ENCODE data around the gene TMEM44.
"Not testable (repeated sequence)": the region's sequence is repeated elsewhere in the genome, so short reads cannot be mapped to it uniquely, and the experiment has no call there.

Gene TMEM44

DNA sequence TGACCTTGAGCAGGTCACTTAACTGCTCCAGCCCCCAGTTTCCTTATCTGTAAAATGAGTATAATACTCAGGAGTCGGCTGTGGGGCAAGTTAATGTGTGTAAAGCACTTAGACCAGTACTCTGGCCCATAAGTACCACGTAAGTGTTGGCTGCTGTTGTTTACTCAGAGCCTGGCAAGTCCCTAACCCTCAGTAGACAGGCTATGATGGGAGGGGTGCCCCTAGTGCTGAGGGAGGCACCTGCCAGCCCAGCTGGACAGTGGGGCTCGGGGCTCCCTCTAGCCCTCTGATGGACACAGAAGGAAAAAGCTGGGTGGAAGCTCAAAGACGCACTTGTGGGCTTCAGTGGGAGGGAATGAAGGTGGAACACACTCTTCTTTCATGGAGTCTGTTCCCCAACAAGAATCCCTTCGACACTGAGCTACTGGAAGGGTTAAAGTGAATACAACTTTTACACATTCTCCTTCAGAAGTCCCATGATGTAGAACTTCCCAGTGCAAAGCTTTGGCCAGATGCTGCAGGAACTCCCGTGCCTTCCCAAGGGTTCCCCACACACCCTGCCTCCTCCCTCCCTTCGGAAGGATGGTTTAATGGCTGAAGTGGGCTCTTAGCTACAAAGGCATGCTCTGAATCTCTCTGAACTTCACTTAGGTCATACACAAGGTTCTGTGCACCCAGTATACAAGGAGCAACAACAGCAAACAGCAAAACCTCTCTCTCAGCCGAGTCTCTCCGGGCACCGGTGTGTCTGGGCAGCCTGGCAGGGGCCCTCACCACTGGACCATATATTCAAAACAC, 25.4 kb downstream of the TMEM44 start:
- WGBS (ENCODE audit: insufficient coverage) = 100% methylated on average over 7 of the region's 10 CpGs
- peaks cover 0 to 4% (median 3%) of the 10 kb centered on the region in 4 experiments for H3K4me1 ChIP-seq (ENCODE audit: control extremely low read depth in 1 of 4, control insufficient read depth in 4 of 4, insufficient read depth in 4 of 4, low read length in 3 of 4)
- peaks cover 5 to 40% (median 13%) of the 10 kb centered on the region in 4 experiments for H3K36me3 ChIP-seq (ENCODE audit: control insufficient read depth in 4 of 4, insufficient read depth in 4 of 4, low read length in 3 of 4)
- H3K4me3 ChIP-seq (ENCODE audit: control insufficient read depth in 1 of 7, extremely low read depth in 1 of 7, insufficient read depth in 4 of 7, low read depth in 2 of 7, low read length in 6 of 7) = no peak overlapping the region
- no peaks in the 10 kb centered on the region for H3K27me3 ChIP-seq (replicated peaks in 2 of 5; ENCODE audit: control insufficient read depth in 4 of 5, insufficient read depth in 5 of 5, low read length in 4 of 5)
- H3K27ac ChIP-seq (ENCODE audit: insufficient read depth in 1 of 2, low read depth in 1 of 2, low read length in 2 of 2, poor library complexity in 1 of 2, severe bottlenecking in 2 of 2) = no peak overlapping the region
- POLR2A ChIA-PET = no interaction called here
- no peak for DNase-seq
- CTCF ChIA-PET = interaction anchor here (0.6 to 1.5 kb wide), 4 partner anchors 14 to 225 kb away, joined by 3 to 7 read pairs (median 4); no protein-coding TSS in a partner anchor
- no peaks in the 10 kb centered on the region for H3K9me3 ChIP-seq (ENCODE audit: control extremely low read depth in 1 of 5, control insufficient read depth in 4 of 5, insufficient read depth in 2 of 5, low read depth in 1 of 5, low read length in 4 of 5)

DNA sequence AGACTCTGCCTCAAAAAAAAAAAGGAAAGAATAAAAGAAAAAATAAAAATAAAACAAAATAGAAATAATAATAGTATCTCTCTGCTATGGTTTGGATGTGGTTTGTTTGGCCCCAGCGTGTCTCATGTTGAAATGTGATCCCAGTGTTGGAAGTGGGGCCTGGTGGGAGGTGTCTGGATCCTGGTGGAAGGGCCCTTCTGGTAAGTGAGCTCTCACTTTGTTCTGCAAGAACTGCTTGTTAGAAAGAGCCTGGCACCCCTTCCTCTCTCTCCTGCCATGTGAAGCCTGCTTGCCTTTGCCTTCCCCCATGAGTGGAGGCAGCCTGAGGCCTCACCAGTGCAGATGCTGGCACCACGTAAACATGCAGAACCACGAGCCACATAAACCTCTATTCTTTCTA, 26.3 kb downstream of the TMEM44 start:
- no CpG with 5 or more reads among the region's 3 CpGs for WGBS (ENCODE audit: insufficient coverage)

DNA sequence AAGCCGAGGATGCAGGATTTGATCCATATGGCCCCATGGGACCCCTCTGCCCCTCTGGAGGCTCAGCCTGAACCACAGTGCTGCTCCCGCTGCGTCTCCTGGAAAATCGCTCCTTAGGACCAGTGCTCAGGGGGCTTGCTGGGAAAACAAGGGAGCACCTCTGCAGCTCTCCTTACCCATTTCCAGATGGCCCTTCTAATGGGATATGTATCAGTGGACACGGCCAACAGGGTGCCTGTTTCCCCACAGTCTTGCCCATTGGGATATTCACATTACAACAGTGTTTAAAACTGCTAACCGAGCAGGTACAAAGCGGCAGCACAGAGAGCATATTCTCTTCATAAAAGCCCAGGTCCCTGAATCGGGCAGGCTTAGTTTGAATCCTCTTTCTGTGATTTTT, 27.1 kb downstream of the TMEM44 start:
- Histone ChIP-seq H3K4me1 (ENCODE audit: control extremely low read depth in 1 of 4, control insufficient read depth in 4 of 4, insufficient read depth in 4 of 4, low read length in 3 of 4) (no peaks in the 10 kb centered on the region), H3K27ac (ENCODE audit: insufficient read depth in 1 of 2, low read depth in 1 of 2, low read length in 2 of 2, poor library complexity in 1 of 2, severe bottlenecking in 2 of 2) (no peak overlapping the region), H3K4me3 (ENCODE audit: control insufficient read depth in 1 of 7, extremely low read depth in 1 of 7, insufficient read depth in 4 of 7, low read depth in 2 of 7, low read length in 6 of 7) (no peak overlapping the region), H3K9me3 (ENCODE audit: control extremely low read depth in 1 of 5, control insufficient read depth in 4 of 5, insufficient read depth in 2 of 5, low read depth in 1 of 5, low read length in 4 of 5) (no peaks in the 10 kb centered on the region), H3K36me3 (ENCODE audit: control insufficient read depth in 4 of 4, insufficient read depth in 4 of 4, low read length in 3 of 4) (peaks cover 11 to 46% (median 17%) of the 10 kb centered on the region in 4 experiments), H3K27me3 (replicated peaks in 2 of 5; ENCODE audit: control insufficient read depth in 4 of 5, insufficient read depth in 5 of 5, low read length in 4 of 5) (no peaks in the 10 kb centered on the region)
- 96% methylated on average over 6 of the region's 8 CpGs for WGBS (ENCODE audit: insufficient coverage)
- POLR2A ChIA-PET = no interaction called here
- CTCF ChIA-PET = interaction anchor here (2.0 kb wide), 1 partner anchor 15 kb away, joined by 10 read pairs; no protein-coding TSS in a partner anchor
- DNase-seq = no peak

More for the DNA sequence above, 26.3 kb downstream of the TMEM44 start:
- Histone ChIP-seq H3K36me3 (ENCODE audit: control insufficient read depth in 4 of 4, insufficient read depth in 4 of 4, low read length in 3 of 4) (peaks cover 6 to 43% (median 15%) of the 10 kb centered on the region in 4 experiments), H3K4me3 (ENCODE audit: control insufficient read depth in 1 of 7, extremely low read depth in 1 of 7, insufficient read depth in 4 of 7, low read depth in 2 of 7, low read length in 6 of 7) (no peak overlapping the region), H3K27me3 (replicated peaks in 2 of 5; ENCODE audit: control insufficient read depth in 4 of 5, insufficient read depth in 5 of 5, low read length in 4 of 5) (no peaks in the 10 kb centered on the region), H3K27ac (ENCODE audit: insufficient read depth in 1 of 2, low read depth in 1 of 2, low read length in 2 of 2, poor library complexity in 1 of 2, severe bottlenecking in 2 of 2) (no peak overlapping the region), H3K4me1 (ENCODE audit: control extremely low read depth in 1 of 4, control insufficient read depth in 4 of 4, insufficient read depth in 4 of 4, low read length in 3 of 4) (no peaks in the 10 kb centered on the region), H3K9me3 (ENCODE audit: control extremely low read depth in 1 of 5, control insufficient read depth in 4 of 5, insufficient read depth in 2 of 5, low read depth in 1 of 5, low read length in 4 of 5) (no peaks in the 10 kb centered on the region)
- no peak for DNase-seq
- CTCF ChIA-PET = interaction anchor here (0.7 kb wide), 1 partner anchor 18 kb away, joined by 4 read pairs; no protein-coding TSS in a partner anchor
- POLR2A ChIA-PET = no interaction called here

DNA sequence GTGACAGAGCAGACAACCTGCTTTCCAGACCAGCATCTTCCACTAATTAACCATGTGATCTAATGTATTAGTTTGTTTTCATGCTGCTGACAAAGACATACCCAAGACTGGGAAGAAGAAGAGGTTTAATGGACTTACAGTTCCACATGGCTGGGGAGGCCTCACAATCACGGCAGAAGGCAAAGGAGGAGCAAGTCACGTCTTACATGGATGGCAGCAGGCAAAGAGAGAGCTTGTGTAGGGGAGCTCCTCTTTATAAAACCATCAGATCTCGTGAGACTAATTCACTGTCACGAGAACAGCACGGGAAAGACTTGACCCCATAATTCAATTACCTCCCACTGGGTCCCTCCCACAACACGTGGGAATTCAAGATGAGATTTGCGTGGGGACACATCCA, 27.9 kb downstream of the TMEM44 start:
- H3K4me1 ChIP-seq (ENCODE audit: control extremely low read depth in 1 of 4, control insufficient read depth in 4 of 4, insufficient read depth in 4 of 4, low read length in 3 of 4); H3K9me3 ChIP-seq (ENCODE audit: control extremely low read depth in 1 of 5, control insufficient read depth in 4 of 5, insufficient read depth in 2 of 5, low read depth in 1 of 5, low read length in 4 of 5); H3K27ac ChIP-seq (ENCODE audit: insufficient read depth in 1 of 2, low read depth in 1 of 2, low read length in 2 of 2, poor library complexity in 1 of 2, severe bottlenecking in 2 of 2); H3K27me3 ChIP-seq (replicated peaks in 2 of 5; ENCODE audit: control insufficient read depth in 4 of 5, insufficient read depth in 5 of 5, low read length in 4 of 5); DNase-seq; H3K4me3 ChIP-seq (ENCODE audit: control insufficient read depth in 1 of 7, extremely low read depth in 1 of 7, insufficient read depth in 4 of 7, low read depth in 2 of 7, low read length in 6 of 7); POLR2A ChIA-PET: not testable (repeated sequence)
- H3K36me3 ChIP-seq (ENCODE audit: control insufficient read depth in 4 of 4, insufficient read depth in 4 of 4, low read length in 3 of 4) = peaks cover 11 to 44% (median 19%) of the 10 kb centered on the region in 4 experiments
- WGBS (ENCODE audit: insufficient coverage) = 97% methylated on average over 5 of the region's 7 CpGs
- CTCF ChIA-PET = interaction anchor here (0.6 to 2.0 kb wide), 3 partner anchors 9 to 16 kb away, joined by 3 to 10 read pairs (median 3); no protein-coding TSS in a partner anchor

DNA sequence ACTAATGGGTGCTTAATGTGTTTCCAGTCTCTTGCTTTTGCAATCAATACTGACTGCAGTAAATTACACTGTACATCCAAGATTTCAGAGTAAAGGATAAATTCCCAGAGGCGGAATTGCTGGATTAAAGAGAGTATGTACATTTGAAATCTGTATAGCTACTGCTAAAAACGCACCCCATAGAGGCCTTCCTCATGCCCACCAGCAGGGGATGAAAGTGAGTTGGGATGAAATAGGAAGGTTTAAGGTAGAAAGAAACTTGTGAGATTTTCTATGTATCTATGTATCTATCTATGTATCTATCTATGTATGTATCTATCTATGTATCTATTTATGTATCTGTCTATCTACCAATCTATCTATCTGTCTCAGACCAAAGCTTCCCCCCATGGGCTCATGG, 28.4 kb downstream of the TMEM44 start:
- H3K4me1 ChIP-seq (ENCODE audit: control extremely low read depth in 1 of 4, control insufficient read depth in 4 of 4, insufficient read depth in 4 of 4, low read length in 3 of 4) = no peaks in the 10 kb centered on the region
- H3K9me3 ChIP-seq (ENCODE audit: control extremely low read depth in 1 of 5, control insufficient read depth in 4 of 5, insufficient read depth in 2 of 5, low read depth in 1 of 5, low read length in 4 of 5) = no peaks in the 10 kb centered on the region
- peaks cover 11 to 44% (median 19%) of the 10 kb centered on the region in 4 experiments for H3K36me3 ChIP-seq (ENCODE audit: control insufficient read depth in 4 of 4, insufficient read depth in 4 of 4, low read length in 3 of 4)
- ChIA-PET POLR2A (no interaction called here), CTCF (interaction anchor here (0.6 to 2.0 kb wide), 4 partner anchors 9 to 16 kb away, joined by 3 to 10 read pairs (median 6); no protein-coding TSS in a partner anchor)
- no peaks in the 10 kb centered on the region for H3K27me3 ChIP-seq (replicated peaks in 2 of 5; ENCODE audit: control insufficient read depth in 4 of 5, insufficient read depth in 5 of 5, low read length in 4 of 5)
- peak in 1 of 3 donors; percentile 19 for DNase-seq
- H3K4me3 ChIP-seq (ENCODE audit: control insufficient read depth in 1 of 7, extremely low read depth in 1 of 7, insufficient read depth in 4 of 7, low read depth in 2 of 7, low read length in 6 of 7) = no peak overlapping the region
- no peak overlapping the region for H3K27ac ChIP-seq (ENCODE audit: insufficient read depth in 1 of 2, low read depth in 1 of 2, low read length in 2 of 2, poor library complexity in 1 of 2, severe bottlenecking in 2 of 2)
- no CpG with 5 or more reads among the region's 2 CpGs for WGBS (ENCODE audit: insufficient coverage)

DNA sequence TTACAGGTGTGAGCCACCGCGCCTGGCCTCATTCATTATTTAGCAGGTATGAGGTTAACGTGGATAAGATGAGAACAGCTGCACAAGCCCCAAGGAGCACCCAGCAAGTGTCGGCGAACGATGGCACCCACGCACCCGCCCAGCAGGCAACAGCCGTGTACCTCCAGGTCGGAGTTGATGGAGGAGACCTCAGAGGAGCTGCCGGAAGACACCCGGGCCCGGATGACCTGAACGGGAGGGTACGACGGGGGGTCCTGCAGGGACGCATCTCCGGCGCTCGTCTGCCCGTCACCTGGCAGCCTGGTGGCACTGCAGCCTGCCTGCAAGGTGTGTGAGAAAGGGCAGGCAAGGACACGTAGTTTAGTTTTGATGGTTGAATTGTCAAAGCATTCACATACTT, 29.1 kb downstream of the TMEM44 start:
- no peaks in the 10 kb centered on the region for H3K4me1 ChIP-seq (ENCODE audit: control extremely low read depth in 1 of 4, control insufficient read depth in 4 of 4, insufficient read depth in 4 of 4, low read length in 3 of 4)
- no peaks in the 10 kb centered on the region for H3K27me3 ChIP-seq (replicated peaks in 2 of 5; ENCODE audit: control insufficient read depth in 4 of 5, insufficient read depth in 5 of 5, low read length in 4 of 5)
- H3K4me3 ChIP-seq (ENCODE audit: control insufficient read depth in 1 of 7, extremely low read depth in 1 of 7, insufficient read depth in 4 of 7, low read depth in 2 of 7, low read length in 6 of 7) = no peak overlapping the region
- ChIA-PET POLR2A (no interaction called here), CTCF (interaction anchor here (1.4 to 2.0 kb wide), 3 partner anchors 8 to 17 kb away, joined by 3 to 10 read pairs (median 8); no protein-coding TSS in a partner anchor)
- no peaks in the 10 kb centered on the region for H3K9me3 ChIP-seq (ENCODE audit: control extremely low read depth in 1 of 5, control insufficient read depth in 4 of 5, insufficient read depth in 2 of 5, low read depth in 1 of 5, low read length in 4 of 5)
- 93% methylated on average over 22 of the region's 22 CpGs for WGBS (ENCODE audit: insufficient coverage)
- H3K36me3 ChIP-seq (ENCODE audit: control insufficient read depth in 4 of 4, insufficient read depth in 4 of 4, low read length in 3 of 4) = peaks cover 11 to 43% (median 16%) of the 10 kb centered on the region in 4 experiments
- H3K27ac ChIP-seq (ENCODE audit: insufficient read depth in 1 of 2, low read depth in 1 of 2, low read length in 2 of 2, poor library complexity in 1 of 2, severe bottlenecking in 2 of 2) = no peak overlapping the region
- DNase-seq = no peak

DNA sequence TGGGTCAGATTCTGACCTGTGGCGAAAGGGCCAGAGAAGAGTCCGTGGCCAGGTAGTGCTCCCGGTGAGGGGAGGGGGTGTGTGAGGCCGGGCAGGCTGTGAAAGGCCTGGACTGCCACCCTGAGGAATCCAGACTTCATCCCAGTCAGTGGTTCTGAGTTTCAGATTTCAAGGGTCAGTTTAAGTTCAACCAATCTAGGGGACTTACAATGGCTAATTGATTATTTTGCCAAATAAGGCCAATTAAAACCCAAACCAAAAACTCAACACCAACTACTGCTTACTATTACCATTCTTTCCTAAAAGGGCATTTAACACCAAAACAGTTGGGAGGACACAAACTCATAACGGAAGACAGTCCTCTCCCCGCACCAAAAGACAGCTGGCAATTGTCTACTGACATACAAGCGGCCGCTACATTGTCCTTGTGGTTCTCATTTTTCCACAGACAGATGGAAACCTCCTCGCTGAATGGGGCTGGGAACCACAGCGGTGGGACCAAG, 30.5 kb downstream of the TMEM44 start:
- WGBS (ENCODE audit: insufficient coverage) = over 99% methylated on average over 10 of the region's 10 CpGs
- no peaks in the 10 kb centered on the region for H3K9me3 ChIP-seq (ENCODE audit: control extremely low read depth in 1 of 5, control insufficient read depth in 4 of 5, insufficient read depth in 2 of 5, low read depth in 1 of 5, low read length in 4 of 5)
- no peak for DNase-seq
- H3K27ac ChIP-seq (ENCODE audit: insufficient read depth in 1 of 2, low read depth in 1 of 2, low read length in 2 of 2, poor library complexity in 1 of 2, severe bottlenecking in 2 of 2) = no peak overlapping the region
- no peaks in the 10 kb centered on the region for H3K4me1 ChIP-seq (ENCODE audit: control extremely low read depth in 1 of 4, control insufficient read depth in 4 of 4, insufficient read depth in 4 of 4, low read length in 3 of 4)
- ChIA-PET POLR2A (no interaction called here), CTCF (interaction anchor here (1.2 kb wide), 2 partner anchors 9 to 24 kb away, joined by 3 to 5 read pairs; no protein-coding TSS in a partner anchor)
- H3K36me3 ChIP-seq (ENCODE audit: control insufficient read depth in 4 of 4, insufficient read depth in 4 of 4, low read length in 3 of 4) = peaks cover 9 to 48% (median 21%) of the 10 kb centered on the region in 4 experiments
- H3K4me3 ChIP-seq (ENCODE audit: control insufficient read depth in 1 of 7, extremely low read depth in 1 of 7, insufficient read depth in 4 of 7, low read depth in 2 of 7, low read length in 6 of 7) = no peak overlapping the region
- no peaks in the 10 kb centered on the region for H3K27me3 ChIP-seq (replicated peaks in 2 of 5; ENCODE audit: control insufficient read depth in 4 of 5, insufficient read depth in 5 of 5, low read length in 4 of 5)

All from common myeloid progenitor, CD34-positive (primary cell).